H1 (cell line): Measurements from ENCODE around the gene F10. TPM values are rescaled to one million over a fixed set of nuclear protein-coding genes. Genes with fewer than 3 reads are reported as not detected.

Experiments used
- CHD1 ChIP-seq: IDR thresholded peaks from 2 replicates; pipeline ENCODE4 v1.6.1; 2012; ENCODE audit warnings: low read depth, low read length, improper control_type of control experiment
- KDM4A ChIP-seq: IDR thresholded peaks from one replicate; pipeline ENCODE4 v1.7.1; 2012; ENCODE audit warnings: low read depth, mild to moderate bottlenecking, moderate library complexity, low read length, inconsistent platforms; ENCODE audit not compliant: severe bottlenecking
- POLR2A ChIP-seq, 2 experiments: IDR thresholded peaks; 1 replicate in 1 of 2; 2 replicates in 1 of 2; pipeline ENCODE4 v1.6.1; 2011; ENCODE audit warnings: low read depth in 2 of 2, low read length in 2 of 2, mild to moderate bottlenecking in 2 of 2; ENCODE audit errors: control extremely low read depth in 1 of 2
- polyA plus RNA-seq, 7 experiments: library from polyadenylated mRNA; depleted of rRNA in 3 of 7; stranded (reverse) in 5 of 7; unstranded in 2 of 7; fragments of >200 nt in 5 of 7; fragments of 200-250 nt in 2 of 7; gene quantifications; 1 replicate in 5 of 7; 2 replicates in 1 of 7; 4 replicates in 1 of 7; pipeline versions ENCODE4 v1.2.1 to v1.2.3, GENCODE V29; 2011 to 2013; ENCODE audit warnings: missing spikeins in 2 of 7, mixed read lengths in 2 of 7
- total RNA-seq: library from RNA; stranded (reverse); fragmentation: NEBNext Ultra II Directional; extraction: Animal tissue kit (Norgen Biotek cat#: 25700); gene quantifications from 2 replicates; pipeline ENCODE4 v1.2.1, GENCODE V29; 2021
- TF ChIP-seq, protein P1 (sequence below), 3 experiments: IDR thresholded peaks; 1 replicate in 2 of 3; 2 replicates in 1 of 3; pipeline versions ENCODE4 v1.5.1 to v1.6.1; 2011; ENCODE audit warnings: low read length in 3 of 3, mild to moderate bottlenecking in 3 of 3, inconsistent platforms in 2 of 3, low read depth in 1 of 3, moderate library complexity in 1 of 3; ENCODE audit not compliant: insufficient read depth in 1 of 3; ENCODE audit errors: control extremely low read depth in 1 of 3
- TF ChIP-seq, protein P2 (sequence below): fragments of 300-600 bp; sonication (generic); IDR thresholded peaks from 2 replicates; pipeline ENCODE4 v1.7.1; 2012; ENCODE audit warnings: low read length, moderate library complexity, mild to moderate bottlenecking, inconsistent platforms; ENCODE audit not compliant: insufficient replicate concordance
- TF ChIP-seq, protein P3 (sequence below): IDR thresholded peaks from 2 replicates; pipeline ENCODE4 v1.6.1; 2012; ENCODE audit warnings: low read length, inconsistent platforms

The F10 gene
- total and polyA plus RNA-seq, 2 of the 8 experiments (the other 6 are each of a cell fraction or from before 2014, with no cell fraction given) = 2.0 to 4.2 TPM

DNA sequence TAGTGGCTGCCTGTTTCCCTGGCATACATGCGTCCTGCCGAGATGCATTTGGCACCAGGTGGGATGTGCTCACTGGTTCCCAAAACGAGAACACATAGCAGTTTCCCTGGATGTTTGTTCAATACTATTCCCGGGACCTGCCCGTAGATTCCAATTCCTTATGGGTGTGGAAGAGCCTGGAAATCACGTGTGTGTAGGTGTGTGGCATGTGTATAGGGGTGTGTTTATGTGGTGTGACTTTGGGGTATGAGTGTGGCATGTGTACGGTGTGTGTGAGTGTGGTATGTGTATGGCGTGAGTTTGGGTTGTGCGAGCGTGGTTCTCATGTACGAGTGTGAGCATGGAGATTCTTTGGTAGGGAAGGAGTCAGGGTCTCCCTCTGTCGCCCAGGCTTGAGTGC lies 19.9 kb upstream of the F10 start (continued):
- TF ChIP-seq, protein P1, sequence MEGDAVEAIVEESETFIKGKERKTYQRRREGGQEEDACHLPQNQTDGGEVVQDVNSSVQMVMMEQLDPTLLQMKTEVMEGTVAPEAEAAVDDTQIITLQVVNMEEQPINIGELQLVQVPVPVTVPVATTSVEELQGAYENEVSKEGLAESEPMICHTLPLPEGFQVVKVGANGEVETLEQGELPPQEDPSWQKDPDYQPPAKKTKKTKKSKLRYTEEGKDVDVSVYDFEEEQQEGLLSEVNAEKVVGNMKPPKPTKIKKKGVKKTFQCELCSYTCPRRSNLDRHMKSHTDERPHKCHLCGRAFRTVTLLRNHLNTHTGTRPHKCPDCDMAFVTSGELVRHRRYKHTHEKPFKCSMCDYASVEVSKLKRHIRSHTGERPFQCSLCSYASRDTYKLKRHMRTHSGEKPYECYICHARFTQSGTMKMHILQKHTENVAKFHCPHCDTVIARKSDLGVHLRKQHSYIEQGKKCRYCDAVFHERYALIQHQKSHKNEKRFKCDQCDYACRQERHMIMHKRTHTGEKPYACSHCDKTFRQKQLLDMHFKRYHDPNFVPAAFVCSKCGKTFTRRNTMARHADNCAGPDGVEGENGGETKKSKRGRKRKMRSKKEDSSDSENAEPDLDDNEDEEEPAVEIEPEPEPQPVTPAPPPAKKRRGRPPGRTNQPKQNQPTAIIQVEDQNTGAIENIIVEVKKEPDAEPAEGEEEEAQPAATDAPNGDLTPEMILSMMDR (IDR thresholded peaks at IDR 0.05; ENCODE audit: control extremely low read depth in 1 of 3, insufficient read depth in 1 of 3, low read depth in 1 of 3, low read length in 3 of 3) = no peak
- no peak for TF ChIP-seq CHD1
- TF ChIP-seq, protein P2, sequence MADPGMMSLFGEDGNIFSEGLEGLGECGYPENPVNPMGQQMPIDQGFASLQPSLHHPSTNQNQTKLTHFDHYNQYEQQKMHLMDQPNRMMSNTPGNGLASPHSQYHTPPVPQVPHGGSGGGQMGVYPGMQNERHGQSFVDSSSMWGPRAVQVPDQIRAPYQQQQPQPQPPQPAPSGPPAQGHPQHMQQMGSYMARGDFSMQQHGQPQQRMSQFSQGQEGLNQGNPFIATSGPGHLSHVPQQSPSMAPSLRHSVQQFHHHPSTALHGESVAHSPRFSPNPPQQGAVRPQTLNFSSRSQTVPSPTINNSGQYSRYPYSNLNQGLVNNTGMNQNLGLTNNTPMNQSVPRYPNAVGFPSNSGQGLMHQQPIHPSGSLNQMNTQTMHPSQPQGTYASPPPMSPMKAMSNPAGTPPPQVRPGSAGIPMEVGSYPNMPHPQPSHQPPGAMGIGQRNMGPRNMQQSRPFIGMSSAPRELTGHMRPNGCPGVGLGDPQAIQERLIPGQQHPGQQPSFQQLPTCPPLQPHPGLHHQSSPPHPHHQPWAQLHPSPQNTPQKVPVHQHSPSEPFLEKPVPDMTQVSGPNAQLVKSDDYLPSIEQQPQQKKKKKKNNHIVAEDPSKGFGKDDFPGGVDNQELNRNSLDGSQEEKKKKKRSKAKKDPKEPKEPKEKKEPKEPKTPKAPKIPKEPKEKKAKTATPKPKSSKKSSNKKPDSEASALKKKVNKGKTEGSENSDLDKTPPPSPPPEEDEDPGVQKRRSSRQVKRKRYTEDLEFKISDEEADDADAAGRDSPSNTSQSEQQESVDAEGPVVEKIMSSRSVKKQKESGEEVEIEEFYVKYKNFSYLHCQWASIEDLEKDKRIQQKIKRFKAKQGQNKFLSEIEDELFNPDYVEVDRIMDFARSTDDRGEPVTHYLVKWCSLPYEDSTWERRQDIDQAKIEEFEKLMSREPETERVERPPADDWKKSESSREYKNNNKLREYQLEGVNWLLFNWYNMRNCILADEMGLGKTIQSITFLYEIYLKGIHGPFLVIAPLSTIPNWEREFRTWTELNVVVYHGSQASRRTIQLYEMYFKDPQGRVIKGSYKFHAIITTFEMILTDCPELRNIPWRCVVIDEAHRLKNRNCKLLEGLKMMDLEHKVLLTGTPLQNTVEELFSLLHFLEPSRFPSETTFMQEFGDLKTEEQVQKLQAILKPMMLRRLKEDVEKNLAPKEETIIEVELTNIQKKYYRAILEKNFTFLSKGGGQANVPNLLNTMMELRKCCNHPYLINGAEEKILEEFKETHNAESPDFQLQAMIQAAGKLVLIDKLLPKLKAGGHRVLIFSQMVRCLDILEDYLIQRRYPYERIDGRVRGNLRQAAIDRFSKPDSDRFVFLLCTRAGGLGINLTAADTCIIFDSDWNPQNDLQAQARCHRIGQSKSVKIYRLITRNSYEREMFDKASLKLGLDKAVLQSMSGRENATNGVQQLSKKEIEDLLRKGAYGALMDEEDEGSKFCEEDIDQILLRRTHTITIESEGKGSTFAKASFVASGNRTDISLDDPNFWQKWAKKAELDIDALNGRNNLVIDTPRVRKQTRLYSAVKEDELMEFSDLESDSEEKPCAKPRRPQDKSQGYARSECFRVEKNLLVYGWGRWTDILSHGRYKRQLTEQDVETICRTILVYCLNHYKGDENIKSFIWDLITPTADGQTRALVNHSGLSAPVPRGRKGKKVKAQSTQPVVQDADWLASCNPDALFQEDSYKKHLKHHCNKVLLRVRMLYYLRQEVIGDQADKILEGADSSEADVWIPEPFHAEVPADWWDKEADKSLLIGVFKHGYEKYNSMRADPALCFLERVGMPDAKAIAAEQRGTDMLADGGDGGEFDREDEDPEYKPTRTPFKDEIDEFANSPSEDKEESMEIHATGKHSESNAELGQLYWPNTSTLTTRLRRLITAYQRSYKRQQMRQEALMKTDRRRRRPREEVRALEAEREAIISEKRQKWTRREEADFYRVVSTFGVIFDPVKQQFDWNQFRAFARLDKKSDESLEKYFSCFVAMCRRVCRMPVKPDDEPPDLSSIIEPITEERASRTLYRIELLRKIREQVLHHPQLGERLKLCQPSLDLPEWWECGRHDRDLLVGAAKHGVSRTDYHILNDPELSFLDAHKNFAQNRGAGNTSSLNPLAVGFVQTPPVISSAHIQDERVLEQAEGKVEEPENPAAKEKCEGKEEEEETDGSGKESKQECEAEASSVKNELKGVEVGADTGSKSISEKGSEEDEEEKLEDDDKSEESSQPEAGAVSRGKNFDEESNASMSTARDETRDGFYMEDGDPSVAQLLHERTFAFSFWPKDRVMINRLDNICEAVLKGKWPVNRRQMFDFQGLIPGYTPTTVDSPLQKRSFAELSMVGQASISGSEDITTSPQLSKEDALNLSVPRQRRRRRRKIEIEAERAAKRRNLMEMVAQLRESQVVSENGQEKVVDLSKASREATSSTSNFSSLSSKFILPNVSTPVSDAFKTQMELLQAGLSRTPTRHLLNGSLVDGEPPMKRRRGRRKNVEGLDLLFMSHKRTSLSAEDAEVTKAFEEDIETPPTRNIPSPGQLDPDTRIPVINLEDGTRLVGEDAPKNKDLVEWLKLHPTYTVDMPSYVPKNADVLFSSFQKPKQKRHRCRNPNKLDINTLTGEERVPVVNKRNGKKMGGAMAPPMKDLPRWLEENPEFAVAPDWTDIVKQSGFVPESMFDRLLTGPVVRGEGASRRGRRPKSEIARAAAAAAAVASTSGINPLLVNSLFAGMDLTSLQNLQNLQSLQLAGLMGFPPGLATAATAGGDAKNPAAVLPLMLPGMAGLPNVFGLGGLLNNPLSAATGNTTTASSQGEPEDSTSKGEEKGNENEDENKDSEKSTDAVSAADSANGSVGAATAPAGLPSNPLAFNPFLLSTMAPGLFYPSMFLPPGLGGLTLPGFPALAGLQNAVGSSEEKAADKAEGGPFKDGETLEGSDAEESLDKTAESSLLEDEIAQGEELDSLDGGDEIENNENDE = no peak
- TF ChIP-seq KDM4A = no peak
- TF ChIP-seq, protein P3, sequence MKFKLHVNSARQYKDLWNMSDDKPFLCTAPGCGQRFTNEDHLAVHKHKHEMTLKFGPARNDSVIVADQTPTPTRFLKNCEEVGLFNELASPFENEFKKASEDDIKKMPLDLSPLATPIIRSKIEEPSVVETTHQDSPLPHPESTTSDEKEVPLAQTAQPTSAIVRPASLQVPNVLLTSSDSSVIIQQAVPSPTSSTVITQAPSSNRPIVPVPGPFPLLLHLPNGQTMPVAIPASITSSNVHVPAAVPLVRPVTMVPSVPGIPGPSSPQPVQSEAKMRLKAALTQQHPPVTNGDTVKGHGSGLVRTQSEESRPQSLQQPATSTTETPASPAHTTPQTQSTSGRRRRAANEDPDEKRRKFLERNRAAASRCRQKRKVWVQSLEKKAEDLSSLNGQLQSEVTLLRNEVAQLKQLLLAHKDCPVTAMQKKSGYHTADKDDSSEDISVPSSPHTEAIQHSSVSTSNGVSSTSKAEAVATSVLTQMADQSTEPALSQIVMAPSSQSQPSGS = no peak
- TF ChIP-seq POLR2A (IDR thresholded peaks at IDR 0.05; ENCODE audit: control extremely low read depth in 1 of 2, low read depth in 2 of 2, low read length in 2 of 2) = no peak
